Mucosa of stomach (tissue), 1 donor: Measurements from ENCODE around the gene ITGB2.

Experiments used
- H3K27me3 ChIP-seq: one replicate; pipeline ENCODE4 v1.7.0; 2013; ENCODE audit warnings: mild to moderate bottlenecking, low read length; ENCODE audit not compliant: control insufficient read depth, insufficient read depth
- H3K36me3 ChIP-seq: one replicate; pipeline ENCODE4 v1.7.0; 2013; ENCODE audit warnings: low read length; ENCODE audit not compliant: control insufficient read depth, insufficient read depth
- H3K4me1 ChIP-seq: one replicate; pipeline ENCODE4 v1.7.0; 2013; ENCODE audit warnings: mild to moderate bottlenecking, low read length; ENCODE audit not compliant: control insufficient read depth, insufficient read depth
- H3K4me3 ChIP-seq: one replicate; pipeline ENCODE4 v1.7.0; 2013; ENCODE audit warnings: low read length
- H3K9ac ChIP-seq: one replicate; pipeline ENCODE4 v1.7.0; 2013; ENCODE audit warnings: mild to moderate bottlenecking, low read length, moderate library complexity
- H3K9me3 ChIP-seq: one replicate; pipeline ENCODE4 v1.7.0; 2013; ENCODE audit warnings: mild to moderate bottlenecking, low read length, moderate library complexity; ENCODE audit not compliant: control insufficient read depth
- donor health status: Pancreatic carcinoma.

ITGB2 gene

GRCh38 chr21:44858791-44859190 is 61.9 kb downstream of the ITGB2 start:
- no peaks in the 10 kb centered on the region for H3K9me3 ChIP-seq
- no peak overlapping the region for H3K9ac ChIP-seq
- no peak overlapping the region for H3K4me3 ChIP-seq
- peaks cover 19% of the 10 kb centered on the region for H3K36me3 ChIP-seq
- H3K4me1 ChIP-seq, result peaks cover 6% of the 10 kb centered on the region
- no peaks in the 10 kb centered on the region for H3K27me3 ChIP-seq

- peaks cover 21% of the 10 kb centered on the region for H3K36me3 ChIP-seq
- no peaks in the 10 kb centered on the region for H3K27me3 ChIP-seq
- H3K9ac ChIP-seq, result no peak overlapping the region
- H3K9me3 ChIP-seq, result no peaks in the 10 kb centered on the region
- no peak overlapping the region for H3K4me3 ChIP-seq
- peaks cover 11% of the 10 kb centered on the region for H3K4me1 ChIP-seq
Measured at GRCh38 chr21:44858291-44858690, 62.4 kb downstream of the ITGB2 start.

GRCh38 chr21:44857127-44857892 is 63.4 kb downstream of the ITGB2 start:
- no peaks in the 10 kb centered on the region for H3K9me3 ChIP-seq
- H3K9ac ChIP-seq, result no peak overlapping the region
- peaks cover 21% of the 10 kb centered on the region for H3K36me3 ChIP-seq
- H3K4me3 ChIP-seq, result no peak overlapping the region
- no peaks in the 10 kb centered on the region for H3K27me3 ChIP-seq
- H3K4me1 ChIP-seq, result peaks cover 19% of the 10 kb centered on the region

- Histone ChIP-seq H3K36me3 (peaks cover 23% of the 10 kb centered on the region), H3K27me3 (no peaks in the 10 kb centered on the region), H3K9ac (no peak overlapping the region), H3K9me3 (no peaks in the 10 kb centered on the region), H3K4me1 (peaks cover 20% of the 10 kb centered on the region), H3K4me3 (no peak overlapping the region)
Measured at GRCh38 chr21:44856131-44856530, 64.6 kb downstream of the ITGB2 start.

- Histone ChIP-seq H3K9ac (no peak overlapping the region), H3K4me3 (no peak overlapping the region), H3K9me3 (no peaks in the 10 kb centered on the region), H3K27me3 (no peaks in the 10 kb centered on the region), H3K4me1 (peaks cover 20% of the 10 kb centered on the region), H3K36me3 (peaks cover 28% of the 10 kb centered on the region)
Measured at GRCh38 chr21:44855572-44855971, 65.1 kb downstream of the ITGB2 start.

- Histone ChIP-seq H3K4me1 (peaks cover 20% of the 10 kb centered on the region), H3K9ac (no peak overlapping the region), H3K9me3 (no peaks in the 10 kb centered on the region), H3K36me3 (peaks cover 34% of the 10 kb centered on the region), H3K4me3 (no peak overlapping the region), H3K27me3 (no peaks in the 10 kb centered on the region)
Measured at GRCh38 chr21:44854664-44855446, 65.8 kb downstream of the ITGB2 start.

GRCh38 chr21:44854391-44854663 is 66.4 kb downstream of the ITGB2 start:
- H3K4me1 ChIP-seq, result peaks cover 20% of the 10 kb centered on the region
- H3K27me3 ChIP-seq, result no peaks in the 10 kb centered on the region
- no peaks in the 10 kb centered on the region for H3K9me3 ChIP-seq
- peaks cover 35% of the 10 kb centered on the region for H3K36me3 ChIP-seq
- no peak overlapping the region for H3K9ac ChIP-seq
- no peak overlapping the region for H3K4me3 ChIP-seq

GRCh38 chr21:44853601-44854390 is 66.9 kb downstream of the ITGB2 start:
- Histone ChIP-seq H3K27me3 (no peaks in the 10 kb centered on the region), H3K4me1 (peaks cover 20% of the 10 kb centered on the region), H3K9ac (no peak overlapping the region), H3K4me3 (no peak overlapping the region), H3K9me3 (no peaks in the 10 kb centered on the region), H3K36me3 (peaks cover 33% of the 10 kb centered on the region)

- Histone ChIP-seq H3K9me3 (no peaks in the 10 kb centered on the region), H3K27me3 (no peaks in the 10 kb centered on the region), H3K9ac (no peak overlapping the region), H3K36me3 (peaks cover 29% of the 10 kb centered on the region), H3K4me3 (no peak overlapping the region), H3K4me1 (peaks cover 30% of the 10 kb centered on the region)
Measured at GRCh38 chr21:44850905-44851657, 69.6 kb downstream of the ITGB2 start.

- peaks cover 38% of the 10 kb centered on the region for H3K4me1 ChIP-seq
- H3K9me3 ChIP-seq, result no peaks in the 10 kb centered on the region
- H3K36me3 ChIP-seq, result peaks cover 25% of the 10 kb centered on the region
- H3K4me3 ChIP-seq, result no peak overlapping the region
- H3K9ac ChIP-seq, result no peak overlapping the region
- H3K27me3 ChIP-seq, result no peaks in the 10 kb centered on the region
Measured at GRCh38 chr21:44850208-44850800, 70.4 kb downstream of the ITGB2 start.

- Histone ChIP-seq H3K9ac (no peak overlapping the region), H3K4me1 (peaks cover 40% of the 10 kb centered on the region), H3K36me3 (peaks cover 21% of the 10 kb centered on the region), H3K9me3 (no peaks in the 10 kb centered on the region), H3K4me3 (no peak overlapping the region), H3K27me3 (no peaks in the 10 kb centered on the region)
Measured at GRCh38 chr21:44849616-44850130, 71.0 kb downstream of the ITGB2 start.
